ENCODE measurements around the gene FTCDNL1. TPM values are rescaled to one million over a fixed set of nuclear protein-coding genes. Genes with fewer than 3 reads are reported as not detected.

The FTCDNL1 gene
- total RNA-seq (2022; extraction: Qiagen RNA extraction; ENCODE audit: low read depth) = 2.6 to 3.6 TPM (median 3.1 TPM) in 5 replicates

DNA sequence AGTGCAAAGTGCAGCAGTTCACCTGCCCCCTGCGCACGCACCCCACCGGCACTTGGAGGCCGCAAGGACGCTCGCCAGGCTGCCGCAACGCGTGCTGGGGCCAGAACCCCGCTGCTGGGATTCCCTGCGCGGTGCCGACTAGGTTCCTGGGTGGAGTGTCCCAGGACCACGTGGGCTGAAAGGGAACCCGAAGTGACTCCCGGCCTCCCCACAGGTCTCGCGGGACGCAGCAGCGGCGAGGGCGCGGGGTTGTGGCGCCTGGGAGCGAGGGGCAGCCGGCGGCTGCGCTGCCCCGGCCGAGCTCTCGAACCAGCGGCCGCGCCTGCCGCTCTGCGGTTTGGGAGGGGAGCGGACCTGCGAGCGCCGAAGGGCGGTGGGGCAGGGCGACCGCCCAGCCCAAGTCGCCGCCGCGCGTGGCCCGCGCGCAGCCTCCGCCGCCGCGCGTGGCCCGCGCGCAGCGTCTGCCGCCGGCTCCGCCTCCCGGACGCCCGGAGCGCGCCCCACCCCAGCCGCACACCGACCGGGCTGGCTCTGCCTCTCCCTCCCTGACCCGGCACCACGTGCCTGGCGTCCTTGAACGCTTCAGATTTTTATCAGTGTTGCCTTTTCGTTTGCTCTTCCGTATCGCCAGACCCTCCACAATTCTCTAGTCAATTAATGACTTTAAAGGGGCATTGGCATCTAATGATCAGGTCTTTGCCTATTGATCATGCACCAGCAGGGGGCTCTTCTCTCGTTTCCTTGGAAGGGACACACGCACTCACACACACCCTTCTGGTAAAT is at the start of gene FTCDNL1:
Gene FTCDNL1, minus strand, starts transcription at position 475 of the 783 bp plus-strand sequence. CDS start 2,230 bp downstream, outside the sequence.

Other genes with a start within 250 kb of the FTCDNL1 start
- gene C2orf69, start 60.1 kb upstream of the FTCDNL1 start, total RNA-seq (2022; extraction: Qiagen RNA extraction; ENCODE audit: low read depth) = 3.0 to 10.0 TPM (median 8.0 TPM) in 5 replicates
- 5.6 to 10.8 TPM (median 7.6 TPM) in 5 replicates for gene TYW5, start 104.3 kb upstream of the FTCDNL1 start, total RNA-seq (2022; extraction: Qiagen RNA extraction; ENCODE audit: low read depth)
- 34.6 to 39.0 TPM (median 37.9 TPM) in 5 replicates for gene MAIP1, start 104.4 kb upstream of the FTCDNL1 start, total RNA-seq (2022; extraction: Qiagen RNA extraction; ENCODE audit: low read depth)